Measurements from ENCODE around the gene IFNG.
"Not testable (repeated sequence)": the region's sequence is repeated elsewhere in the genome, so short reads cannot be mapped to it uniquely, and the experiment has no call there.

Gene IFNG

GRCh38 chr12:68159681-68160304, at the start of gene IFNG:
Gene IFNG, minus strand, starts transcription at chr12:68159740. Its CDS starts 125 bp downstream, at chr12:68159615.
- DNase-seq: no peak

GRCh38 chr12:68209048-68209728, 49.6 kb upstream of the IFNG start:
- not testable (repeated sequence) for DNase-seq

GRCh38 chr12:68207276-68207675, 47.7 kb upstream of the IFNG start:
- no peak for DNase-seq

GRCh38 chr12:68206446-68206845, 46.9 kb upstream of the IFNG start:
- no peak for DNase-seq

DNA sequence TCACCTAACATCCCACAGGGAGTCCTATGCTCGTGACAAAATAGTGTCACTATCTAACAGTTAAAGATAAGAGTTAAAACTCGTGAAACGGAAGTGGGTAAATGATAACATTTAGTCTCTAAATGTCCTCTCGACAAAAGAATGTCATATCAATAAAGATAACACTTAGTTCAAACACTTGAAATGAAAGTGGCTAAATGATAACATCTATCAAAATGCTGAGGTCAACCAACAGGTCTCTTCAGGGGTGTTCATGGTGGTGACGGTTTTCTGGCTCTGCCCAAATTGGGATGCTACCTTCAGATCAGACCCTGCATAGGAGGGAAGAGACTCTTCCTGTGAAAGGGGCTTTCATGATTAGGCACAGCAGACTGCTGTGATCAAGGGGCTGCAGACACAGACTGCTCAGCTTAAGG, 43.9 kb upstream of the IFNG start:
- DNase-seq: no peak

- no peak for DNase-seq
Observed at GRCh38 chr12:68200854-68201253, 41.3 kb upstream of the IFNG start.

- no peak for DNase-seq
Observed at GRCh38 chr12:68199127-68199526, 39.6 kb upstream of the IFNG start.

DNA sequence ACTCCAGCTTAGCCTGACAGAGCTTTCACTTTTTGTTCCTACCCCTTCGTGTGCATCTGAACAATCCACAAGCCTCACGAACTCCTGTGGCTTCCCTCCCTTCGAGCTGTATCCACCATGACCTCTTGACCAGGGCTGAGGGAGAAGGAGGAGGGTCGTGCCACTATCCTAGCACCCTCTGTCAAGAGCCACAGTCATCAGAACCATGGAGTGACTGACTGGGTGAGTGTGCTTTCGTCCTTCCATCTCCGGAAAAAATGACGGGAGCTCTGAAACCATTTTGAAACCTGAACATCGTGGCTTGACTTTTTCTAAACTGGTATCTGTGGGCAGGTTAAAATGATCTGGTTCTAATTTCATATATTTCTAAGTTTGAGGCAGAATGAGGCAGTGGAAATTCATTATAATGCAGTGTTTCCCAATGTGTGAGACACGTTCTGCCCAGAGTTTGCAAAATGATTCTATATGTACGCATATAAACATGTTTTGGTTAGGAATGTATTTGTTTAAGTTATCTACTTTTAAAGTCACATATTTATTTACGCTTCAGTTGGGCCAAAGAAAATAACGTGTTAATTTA, 39.1 kb upstream of the IFNG start:
- no peak for DNase-seq

DNA sequence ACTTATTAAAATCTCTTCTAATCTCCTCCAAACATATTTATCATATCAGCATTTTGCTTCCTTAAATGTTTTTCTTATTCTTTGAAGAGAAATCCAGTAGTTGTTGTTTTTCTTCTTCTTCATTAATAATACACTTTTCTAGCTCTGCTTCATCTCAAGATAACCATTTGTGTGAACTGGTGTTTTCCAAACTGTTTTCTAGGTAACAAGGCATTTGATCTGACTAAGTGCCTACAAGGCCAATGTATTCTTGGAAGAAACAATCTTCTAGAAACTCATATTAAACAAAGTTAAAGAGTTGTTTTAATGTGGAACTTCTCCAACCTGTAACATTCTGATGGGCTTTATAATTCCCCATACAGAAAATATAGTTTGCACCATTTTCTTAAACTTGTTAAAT, 30.8 kb upstream of the IFNG start:
- no peak for DNase-seq

- peak; percentile 5 for DNase-seq
Observed at GRCh38 chr12:68189821-68190242, 30.3 kb upstream of the IFNG start.

DNA sequence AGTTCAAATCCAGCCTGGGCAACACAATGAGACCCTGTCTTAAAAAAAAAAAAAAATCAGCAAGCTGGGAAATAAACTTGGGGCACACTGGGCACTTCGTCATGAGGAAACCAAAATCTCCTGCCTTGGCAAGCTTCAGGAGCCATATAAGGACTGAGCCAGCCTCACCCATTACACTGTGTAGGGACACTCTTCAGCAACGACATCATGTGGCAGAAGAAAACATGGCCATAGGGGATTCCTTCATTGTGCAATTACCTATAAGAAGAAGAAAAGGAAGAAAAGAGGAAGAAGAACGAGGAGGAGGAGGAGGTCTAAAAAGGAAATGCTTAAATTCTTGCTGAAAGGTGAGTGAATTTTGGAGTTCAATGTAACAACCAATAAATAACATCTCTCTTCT, 26.1 kb upstream of the IFNG start:
- DNase-seq: no peak

DNA sequence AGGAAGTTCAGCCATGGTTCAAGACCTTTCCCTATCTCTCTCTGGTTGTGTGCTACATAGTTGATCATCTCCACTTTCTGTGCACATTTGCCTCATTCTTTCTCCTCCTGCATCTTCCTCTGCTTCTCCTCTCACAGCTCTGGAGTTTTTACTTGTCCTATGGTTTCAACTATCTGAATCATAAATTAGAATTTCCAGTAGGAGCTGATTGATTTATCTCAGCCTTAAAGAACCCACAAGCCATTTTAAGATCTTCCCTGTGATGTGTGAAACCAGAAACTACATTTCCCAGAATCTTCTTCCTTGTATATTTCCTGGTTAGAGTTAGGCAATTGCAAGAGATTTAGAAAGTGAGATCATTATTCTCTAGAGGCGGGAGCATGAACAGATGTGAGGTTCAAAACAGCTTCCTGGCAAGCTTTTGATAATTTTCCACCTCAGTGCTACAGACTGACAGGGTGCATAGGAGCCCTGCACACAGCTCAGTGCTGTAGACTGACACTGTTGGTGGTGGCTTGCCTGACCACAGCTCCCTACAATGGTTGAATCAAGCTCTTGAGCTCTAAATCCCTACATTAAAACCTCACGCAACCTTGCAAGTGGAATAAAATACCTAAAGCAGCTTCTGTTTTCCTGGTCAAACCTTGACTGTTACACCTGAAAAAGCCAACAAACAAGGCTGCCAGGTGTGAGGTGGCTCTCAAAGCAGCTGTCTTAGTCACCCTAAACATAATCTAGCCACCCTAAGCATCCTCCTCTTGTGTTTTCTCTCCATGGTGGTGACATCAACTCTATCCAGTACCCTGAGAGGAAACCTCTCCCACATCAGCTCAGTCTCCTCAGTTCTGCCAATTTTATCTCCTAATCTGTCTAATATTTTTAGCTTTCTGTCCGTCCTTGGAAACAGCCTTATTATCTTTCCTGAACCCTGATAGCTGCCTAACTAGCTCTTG, 21.5 kb upstream of the IFNG start:
- DNase-seq: no peak

DNA sequence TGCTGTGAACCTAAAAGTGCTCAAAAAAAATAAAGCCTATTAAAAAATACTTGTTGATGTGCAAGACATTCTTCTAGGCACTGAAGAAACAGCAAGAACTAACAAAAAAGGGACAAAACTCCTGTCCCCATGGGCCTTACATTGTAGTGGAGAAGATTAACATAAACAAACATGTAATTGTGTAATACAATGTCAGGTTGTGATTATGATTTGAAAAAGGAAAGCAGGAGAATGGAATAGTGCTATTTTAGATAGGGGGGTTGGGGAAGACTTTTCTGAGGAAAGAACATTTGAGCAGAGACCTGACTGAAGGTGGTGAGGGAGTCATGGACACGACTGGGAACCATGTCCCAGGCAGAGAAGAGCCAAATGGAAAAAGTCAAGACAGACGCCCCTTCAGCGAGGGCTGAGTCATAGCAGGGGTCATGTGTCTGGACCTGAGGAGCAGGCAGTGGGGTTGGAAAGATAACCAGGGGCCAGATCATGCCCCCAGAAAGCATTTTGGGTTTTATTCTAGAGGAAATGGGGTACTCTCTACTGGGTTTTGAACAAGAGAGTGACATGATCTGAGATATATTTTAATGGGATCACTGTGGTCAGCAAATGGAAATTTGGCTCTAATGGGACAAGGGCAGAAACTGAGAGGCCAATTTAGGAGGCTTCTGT, 19.4 kb upstream of the IFNG start:
- DNase-seq: no peak

- DNase-seq: no peak
Observed at GRCh38 chr12:68178184-68178583, 18.6 kb upstream of the IFNG start.

- DNase-seq: no peak
Observed at GRCh38 chr12:68177562-68177961, 18.0 kb upstream of the IFNG start.

GRCh38 chr12:68176257-68176656, 16.7 kb upstream of the IFNG start:
- no peak for DNase-seq

DNA sequence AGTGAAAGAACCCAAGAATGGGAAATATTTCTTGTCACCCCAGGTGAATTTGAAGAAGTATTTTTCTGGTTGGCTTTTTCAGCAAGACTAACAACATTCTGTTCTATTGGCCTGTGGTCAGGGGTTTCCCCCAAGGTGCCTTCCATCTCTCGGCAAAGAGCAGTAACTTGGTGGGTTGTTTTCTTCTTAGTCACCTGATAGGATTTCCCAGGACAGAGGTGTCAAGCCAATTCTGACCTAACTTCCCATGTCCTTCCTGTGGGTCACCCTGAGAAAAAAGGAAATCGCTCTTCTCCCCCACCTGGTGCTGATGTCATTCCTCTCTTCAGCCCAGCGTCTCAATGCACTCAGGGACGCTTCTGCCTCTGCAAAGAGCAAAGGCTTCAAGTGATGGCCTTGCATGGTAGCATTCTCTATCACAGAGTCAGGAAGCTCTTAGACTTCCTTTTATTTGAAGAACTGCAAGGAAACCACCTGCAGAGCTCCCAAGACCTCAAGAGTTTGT, 16.1 kb upstream of the IFNG start:
- peak; percentile 33 for DNase-seq

GRCh38 chr12:68174761-68175160, 15.2 kb upstream of the IFNG start:
- not testable (repeated sequence) for DNase-seq

DNA sequence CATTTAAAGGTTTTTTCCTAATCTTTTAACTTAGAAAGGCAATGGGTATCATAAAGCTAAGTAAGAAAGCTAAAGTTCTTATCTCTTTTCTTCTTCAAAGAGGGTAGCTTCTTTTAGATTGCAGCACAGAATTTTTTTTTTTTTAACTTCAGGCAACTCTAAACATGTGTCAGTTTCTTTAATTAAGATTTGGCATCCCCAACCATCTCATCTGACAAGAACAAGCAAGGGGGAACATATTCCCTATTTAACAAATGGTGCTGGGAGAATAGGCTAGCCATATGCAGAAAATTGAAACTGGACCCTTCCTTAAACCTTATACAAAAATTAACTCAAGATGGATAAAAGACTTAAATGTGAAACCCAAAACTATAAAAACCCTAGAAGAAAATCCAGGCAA, 14.3 kb upstream of the IFNG start:
- DNase-seq: no peak

- DNase-seq: no peak
Observed at GRCh38 chr12:68170726-68171125, 11.2 kb upstream of the IFNG start.

- DNase-seq: no peak
Observed at GRCh38 chr12:68169213-68169889, 9.8 kb upstream of the IFNG start.

GRCh38 chr12:68166317-68166831, 6.8 kb upstream of the IFNG start:
- DNase-seq: no peak

Measured in activated effector memory CD4-positive, alpha-beta T cell treated with Interleukin-2 at 50 U/mL for 16 hours (primary cell).